Activated CD8-positive, alpha-beta memory T cell treated with anti-CD3 and anti-CD28 coated beads, Interleukin-2, amount 50 U/mL, for 48 hours (primary cell): ENCODE results near the gene FOXE3.
A peak's percentile ranks its signal among the peaks of the same experiment; 100 is the strongest.

ENCODE experiments used
- DNase-seq: peaks from one replicate; pipeline ENCODE4 v3.0.0-alpha.2; 2020

The FOXE3 gene

DNA sequence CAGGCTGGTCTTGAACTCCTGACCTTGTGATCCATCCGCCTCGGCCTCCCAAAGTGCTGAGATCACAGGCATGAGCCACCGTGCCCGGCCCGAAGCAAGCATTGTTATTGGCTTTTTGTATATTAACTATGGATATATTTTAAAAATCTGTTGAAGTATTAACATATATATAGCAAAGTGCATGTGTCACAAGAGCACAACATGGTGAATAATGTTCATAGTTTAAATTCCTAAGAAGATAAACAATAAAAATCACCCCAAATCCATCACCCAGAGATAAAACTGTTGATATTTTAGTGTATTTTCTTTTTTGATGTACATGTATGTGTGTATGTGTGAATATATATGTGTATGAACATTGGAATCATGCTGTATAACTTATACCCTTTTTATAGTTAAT, 9.1 kb upstream of the FOXE3 start:
- no peak for DNase-seq

DNA sequence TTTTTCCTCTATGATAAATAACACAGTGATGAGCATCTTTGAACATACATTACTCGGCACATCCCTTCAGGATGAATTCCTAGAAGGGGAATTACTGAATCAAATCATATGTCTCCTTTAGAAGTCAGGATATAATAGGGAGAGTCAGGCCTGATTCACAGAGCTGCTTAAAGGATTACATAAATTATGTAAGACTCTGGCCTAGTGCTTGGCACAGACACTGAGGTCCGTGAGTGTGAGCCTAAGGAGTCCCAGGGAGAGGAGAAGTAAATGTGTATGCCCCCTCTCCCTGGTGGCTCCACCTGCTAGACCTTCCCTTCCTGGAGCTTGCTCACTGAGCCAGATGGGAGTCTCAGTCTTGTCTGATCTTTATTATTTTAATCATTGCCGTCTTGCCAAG, 8.6 kb upstream of the FOXE3 start:
- no peak for DNase-seq

DNA sequence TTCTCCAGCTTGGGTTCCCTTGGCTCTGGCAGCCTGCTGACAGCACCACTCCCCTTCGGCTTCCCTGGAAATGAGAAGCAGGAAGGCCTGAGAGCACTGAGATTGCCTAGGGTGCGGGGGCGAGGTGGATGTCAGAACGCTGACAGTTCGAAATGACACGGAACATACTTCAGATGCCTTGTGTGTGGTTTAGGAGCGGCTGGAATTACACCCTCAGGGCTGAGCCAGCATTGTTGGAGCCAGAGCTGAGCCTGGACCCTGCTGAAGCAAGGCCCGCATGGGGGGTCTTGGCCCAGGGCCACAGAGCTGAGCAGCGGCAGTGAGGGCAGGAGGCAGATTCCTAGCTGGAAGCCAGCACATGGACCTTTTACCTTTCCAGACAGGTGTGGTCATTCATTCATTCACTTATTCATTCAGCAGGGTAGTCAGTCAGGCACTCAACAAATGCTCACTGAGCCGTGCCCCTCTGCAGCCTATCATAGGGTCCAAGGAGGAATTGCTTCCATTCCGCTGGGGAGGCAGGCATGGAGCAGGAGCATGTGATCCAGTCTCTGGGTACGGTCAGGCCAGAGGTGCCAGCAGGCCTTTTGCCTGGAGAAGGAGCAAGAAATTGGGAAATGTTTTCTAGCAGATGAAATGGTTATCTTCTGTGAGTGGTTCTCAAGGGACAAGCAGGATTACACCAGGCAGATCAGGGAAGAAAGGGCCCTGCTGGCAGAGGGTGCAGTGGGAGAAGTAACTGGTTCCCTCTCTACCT, 6.6 kb upstream of the FOXE3 start:
- no peak for DNase-seq

DNA sequence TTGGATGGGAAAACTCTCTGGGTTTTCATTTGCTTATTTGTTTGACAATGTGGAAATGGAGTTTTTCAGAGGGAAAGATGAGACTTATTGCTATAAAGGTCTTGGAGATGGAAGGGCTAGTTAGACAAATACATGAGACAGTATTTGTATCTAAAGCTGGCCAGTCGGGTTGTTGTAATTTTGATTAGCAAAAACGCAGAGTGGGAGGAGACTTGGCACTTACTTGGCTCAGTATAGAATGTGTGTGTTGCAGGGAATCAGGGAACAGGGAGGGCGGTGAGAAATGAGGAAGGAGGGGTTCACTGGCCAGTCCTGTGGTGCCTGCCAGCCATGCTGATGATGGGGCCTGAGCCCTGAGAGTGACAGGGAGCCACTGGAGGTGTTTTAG, 6.0 kb upstream of the FOXE3 start:
- no peak for DNase-seq

DNA sequence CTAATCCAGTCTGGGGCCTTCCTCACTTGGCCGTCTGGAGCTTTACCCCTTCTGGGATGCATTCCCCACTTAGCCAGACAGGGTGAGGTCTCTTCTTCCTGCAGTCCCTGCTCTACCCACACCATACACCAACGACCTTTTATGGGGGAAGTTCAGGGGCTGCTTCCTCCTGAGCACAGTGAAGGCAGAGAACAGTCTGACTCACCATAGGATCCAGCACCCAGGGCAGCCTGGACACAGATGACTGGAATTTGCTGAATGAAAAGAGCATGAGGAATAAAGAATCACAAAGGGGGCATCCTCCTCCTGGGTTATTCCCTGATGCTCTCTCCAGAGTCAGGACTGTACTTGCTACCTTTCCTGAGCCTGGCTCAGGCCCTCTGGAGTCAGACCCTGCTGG, 4.6 kb upstream of the FOXE3 start:
- DNase-seq: no peak

DNA sequence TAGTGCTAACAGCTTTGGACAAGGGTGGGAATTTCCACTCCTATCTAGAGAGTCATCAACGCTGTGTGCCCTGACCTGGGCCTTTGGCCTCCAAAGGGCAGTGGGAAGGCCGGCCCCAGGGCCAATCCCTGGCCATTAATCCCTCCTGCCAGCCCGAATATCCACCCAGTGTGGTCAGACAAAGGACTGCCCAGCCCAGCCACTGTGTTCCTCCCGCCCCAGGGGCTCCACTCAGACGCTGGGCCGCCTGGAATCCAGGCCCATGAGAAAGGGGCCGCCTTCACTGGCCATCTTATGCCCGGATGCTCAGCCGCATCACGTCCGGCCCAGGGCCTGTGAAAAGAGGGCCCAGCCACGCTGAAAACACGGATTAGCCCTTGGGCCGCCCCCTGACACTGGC, 3.6 kb upstream of the FOXE3 start:
- DNase-seq: no peak

DNA sequence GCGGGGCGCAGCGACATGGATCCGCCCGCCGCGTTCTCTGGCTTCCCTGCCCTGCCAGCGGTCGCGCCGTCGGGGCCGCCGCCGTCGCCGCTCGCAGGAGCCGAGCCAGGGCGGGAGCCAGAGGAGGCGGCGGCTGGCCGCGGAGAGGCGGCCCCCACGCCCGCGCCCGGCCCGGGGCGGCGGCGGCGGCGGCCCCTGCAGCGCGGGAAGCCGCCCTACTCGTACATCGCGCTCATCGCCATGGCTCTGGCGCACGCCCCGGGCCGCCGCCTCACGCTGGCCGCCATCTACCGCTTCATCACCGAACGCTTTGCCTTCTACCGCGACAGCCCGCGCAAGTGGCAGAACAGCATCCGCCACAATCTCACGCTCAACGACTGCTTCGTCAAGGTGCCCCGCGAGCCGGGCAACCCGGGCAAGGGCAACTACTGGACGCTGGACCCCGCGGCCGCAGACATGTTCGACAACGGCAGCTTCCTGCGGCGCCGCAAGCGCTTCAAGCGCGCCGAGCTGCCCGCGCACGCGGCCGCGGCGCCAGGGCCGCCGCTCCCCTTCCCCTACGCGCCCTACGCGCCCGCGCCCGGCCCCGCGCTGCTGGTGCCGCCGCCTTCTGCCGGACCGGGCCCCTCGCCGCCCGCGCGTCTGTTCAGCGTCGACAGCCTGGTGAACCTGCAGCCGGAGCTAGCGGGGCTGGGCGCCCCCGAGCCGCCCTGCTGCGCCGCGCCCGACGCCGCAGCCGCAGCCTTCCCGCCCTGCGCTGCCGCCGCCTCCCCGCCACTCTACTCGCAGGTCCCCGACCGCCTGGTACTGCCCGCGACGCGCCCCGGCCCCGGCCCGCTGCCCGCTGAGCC, 459 bp downstream of the FOXE3 start:
- no peak for DNase-seq

DNA sequence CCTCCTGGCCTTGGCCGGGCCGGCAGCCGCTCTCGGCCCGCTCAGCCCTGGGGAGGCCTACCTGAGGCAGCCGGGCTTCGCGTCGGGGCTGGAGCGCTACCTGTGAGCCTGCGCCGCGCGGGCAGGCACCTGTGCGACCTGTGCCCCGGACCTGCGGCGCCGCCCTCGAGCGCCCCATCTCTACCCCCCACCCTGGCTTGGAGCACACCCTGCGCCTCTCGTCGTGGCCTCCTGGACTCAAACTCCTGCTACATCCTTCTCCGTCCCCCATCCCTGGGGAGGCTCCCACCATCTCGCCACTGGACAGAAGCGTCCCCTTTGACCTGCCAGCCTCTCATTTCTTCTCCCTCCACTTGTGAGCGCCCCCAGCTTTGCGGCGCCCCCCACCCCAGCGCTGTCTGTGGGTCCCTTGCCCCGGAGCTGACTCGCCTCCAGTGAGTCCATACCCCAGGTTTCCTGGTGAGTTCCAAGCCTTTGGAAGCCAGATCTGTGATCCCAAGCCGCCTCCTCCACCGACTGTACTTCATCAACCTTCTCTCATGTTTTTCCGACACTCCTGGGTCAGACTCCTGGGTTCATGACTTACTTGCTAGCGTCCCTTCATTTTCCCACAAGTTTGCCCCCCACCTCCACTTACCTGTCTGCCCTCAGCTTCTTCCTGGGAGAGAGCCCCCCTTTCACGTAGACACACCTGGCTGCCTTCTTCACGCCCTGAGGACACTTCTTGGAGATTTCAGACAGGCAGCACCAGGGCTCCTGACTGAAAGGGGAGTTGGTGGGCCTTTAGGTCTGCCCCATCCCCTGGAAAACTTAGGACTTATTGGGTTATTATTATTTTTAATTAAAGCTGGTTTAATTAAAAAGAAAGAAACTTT, 1.3 kb downstream of the FOXE3 start:
- no peak for DNase-seq

DNA sequence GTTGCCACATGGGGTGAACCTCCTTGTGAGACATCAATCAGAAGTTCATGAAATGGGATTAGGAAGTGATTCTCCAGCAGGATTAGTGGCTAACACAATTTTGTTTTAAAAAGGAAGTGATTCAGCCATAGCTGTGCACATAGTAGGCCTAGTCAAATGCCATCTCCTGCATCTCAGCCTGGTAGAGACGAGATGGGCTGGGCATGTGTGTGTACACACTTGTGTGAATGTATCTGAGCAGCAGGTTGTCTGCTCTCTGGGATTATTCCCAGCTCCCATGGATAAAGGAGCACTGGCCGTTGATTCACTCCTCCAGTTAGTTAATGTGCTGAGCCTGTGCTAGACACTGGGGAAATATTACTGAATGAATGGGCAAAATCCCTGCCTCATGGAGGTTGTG, 2.0 kb downstream of the FOXE3 start:
- DNase-seq: no peak

DNA sequence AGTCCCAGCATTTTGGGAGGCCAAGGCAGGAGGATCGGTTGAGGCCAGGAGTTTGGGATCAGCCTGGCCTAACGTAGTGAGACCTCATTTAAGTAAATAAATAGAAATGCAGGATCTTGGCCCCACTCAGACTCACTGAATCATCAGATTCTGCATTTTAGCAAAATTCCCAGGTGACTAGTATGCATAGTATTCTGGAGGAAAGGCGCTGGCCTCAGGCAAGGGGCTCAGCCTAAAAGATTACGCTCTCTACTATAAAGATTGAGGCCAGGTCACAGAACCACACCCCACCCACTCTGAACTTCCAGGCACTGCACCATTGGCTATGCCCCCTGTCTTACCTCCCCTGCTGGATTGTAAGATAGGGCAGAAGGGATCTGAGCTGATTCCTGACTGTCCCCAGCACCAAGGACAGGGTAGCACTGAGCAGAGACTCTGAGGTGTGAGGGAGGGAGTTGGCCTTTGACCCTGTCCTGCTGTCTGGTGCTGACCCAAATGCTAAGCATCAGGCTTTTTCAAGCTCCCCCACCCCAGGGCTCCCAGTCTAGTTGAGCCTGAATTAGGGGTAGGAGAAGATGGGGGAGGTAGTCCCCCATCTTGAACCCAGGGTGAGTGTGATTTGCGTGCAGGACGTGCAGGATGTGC, 2.7 kb downstream of the FOXE3 start:
- no peak for DNase-seq

DNA sequence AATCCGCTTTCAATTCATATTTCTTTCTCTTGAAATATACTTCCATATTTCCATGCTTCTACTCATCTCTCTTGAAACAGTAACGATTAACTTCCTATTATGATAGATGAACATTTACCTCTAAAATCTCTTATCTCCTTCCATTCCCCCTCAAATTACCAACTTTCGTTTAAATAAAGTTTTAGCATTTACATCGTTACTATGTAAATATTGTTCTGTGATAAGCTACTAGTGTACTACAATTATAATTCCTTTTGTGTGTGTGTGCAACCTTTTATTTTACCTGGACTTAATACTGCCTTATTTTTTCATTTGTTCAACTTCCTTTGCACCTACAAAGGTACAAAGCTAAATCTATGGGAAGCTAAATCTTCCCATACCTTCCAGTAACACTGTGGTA, 4.5 kb downstream of the FOXE3 start:
- DNase-seq: no peak

DNA sequence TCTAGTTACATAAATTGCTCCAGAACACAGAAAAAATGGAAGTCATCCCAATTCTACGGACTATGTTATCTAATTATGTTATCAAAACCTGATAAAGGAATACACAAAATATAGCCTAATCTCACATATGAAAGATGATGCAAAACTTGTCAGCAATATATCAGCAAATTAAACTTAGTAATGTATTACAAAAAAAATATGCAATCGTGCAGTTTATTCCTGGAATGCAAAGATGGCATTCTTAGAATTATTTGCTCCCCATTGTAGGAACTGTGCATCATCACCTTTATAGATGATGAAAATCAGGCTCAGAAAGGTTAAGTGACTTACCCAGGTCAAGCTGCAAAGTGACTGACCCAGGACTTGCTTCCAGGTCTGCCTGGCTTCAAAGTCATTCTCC, 7.8 kb downstream of the FOXE3 start:
- DNase-seq: no peak

DNA sequence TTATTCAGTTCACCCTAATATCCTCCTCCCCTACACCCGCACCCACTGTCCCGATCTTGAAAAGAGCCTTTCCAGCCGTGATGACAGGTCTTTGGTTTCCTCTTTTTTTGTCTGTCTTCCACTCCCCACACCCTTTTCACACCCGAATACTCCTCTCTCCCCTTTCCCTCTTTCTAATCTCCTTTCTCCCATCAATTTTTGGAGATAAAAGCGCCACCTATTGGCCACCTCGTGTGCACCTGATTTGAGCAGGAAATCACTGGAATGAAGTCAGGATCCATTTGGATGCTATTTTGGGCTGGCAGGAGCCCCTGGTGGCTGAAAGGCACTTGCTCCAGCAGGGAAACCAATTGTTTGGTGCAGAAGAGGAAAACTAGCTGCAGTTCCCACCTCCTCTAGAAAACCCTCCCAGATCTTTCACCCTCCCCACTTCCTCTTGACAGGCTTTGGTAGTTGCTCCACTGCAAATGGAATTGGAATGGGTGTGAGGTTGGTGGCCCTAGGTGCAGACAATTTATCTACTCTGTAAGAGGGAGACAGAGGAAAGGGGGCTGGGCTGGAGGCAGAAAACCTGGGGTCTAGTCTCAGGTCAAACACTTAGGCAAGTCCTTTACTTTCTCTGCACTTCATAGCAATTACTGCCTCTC, 8.4 kb downstream of the FOXE3 start:
- DNase-seq: no peak

DNA sequence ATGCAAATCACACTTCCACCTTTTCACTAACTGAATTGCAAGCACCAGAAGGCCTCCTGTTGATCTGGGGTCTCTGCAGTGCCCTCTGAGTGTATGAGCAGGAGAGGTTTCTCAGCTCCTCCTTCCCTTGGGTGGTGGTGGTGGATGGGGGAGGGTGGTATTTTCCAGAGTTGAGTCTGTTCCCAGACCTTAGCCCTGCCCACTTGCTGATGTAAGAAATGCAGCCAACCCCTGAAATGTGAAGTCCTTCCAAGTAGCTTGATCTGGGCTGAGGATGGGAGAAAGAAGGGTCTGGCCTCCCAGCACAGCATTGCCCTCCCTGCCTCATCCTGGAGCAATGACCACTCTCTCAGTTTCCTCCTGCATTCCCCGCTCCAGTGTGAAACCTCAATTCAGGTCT, 15.4 kb downstream of the FOXE3 start:
- no peak for DNase-seq

DNA sequence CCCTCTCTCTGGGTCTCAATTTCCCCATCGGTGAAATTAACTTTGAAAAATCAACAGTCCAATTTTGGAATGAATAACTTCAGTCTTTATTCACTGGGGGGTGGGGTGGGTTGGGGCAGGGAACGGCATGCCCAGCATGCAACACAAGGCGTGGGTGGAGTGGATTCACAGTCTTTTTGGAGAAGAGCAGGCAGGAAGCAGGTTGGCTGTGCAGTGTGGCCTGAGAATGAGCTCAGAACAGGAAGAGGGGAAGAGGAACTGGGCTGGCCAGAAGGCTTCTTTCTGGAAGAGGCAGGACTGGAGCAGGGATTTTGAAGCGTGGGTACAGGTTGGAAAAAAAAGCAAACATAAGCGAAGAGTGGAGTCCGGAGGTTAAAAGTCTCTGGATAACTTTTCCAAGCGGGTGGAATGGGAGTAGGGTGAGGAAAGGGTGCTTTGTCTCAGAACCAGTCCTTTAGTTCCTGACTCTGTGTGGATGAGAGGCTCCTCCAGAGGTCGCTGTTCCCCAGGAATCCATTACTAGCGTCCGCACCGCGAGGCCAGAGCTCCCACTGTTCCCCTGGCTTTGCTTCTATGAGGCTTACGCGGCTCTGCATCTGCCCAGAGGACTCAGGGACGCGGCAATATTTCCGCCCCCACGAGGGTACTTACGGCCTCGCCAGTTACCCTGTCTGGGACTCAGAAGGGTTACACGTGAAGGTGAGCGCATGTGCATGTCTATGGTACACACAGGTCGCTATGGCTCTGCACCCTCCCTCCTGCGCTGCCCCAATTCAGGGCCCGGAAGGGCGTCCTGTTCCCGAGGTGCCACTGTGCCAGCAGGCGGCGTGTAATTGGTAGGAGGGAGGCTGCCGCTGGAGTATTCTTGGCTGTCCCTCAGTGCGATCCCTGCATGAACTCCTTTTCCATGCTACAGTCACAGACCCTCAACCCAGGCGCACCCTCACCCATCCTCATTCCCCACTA, 16.3 kb downstream of the FOXE3 start:
- DNase-seq: peak; percentile 78

DNA sequence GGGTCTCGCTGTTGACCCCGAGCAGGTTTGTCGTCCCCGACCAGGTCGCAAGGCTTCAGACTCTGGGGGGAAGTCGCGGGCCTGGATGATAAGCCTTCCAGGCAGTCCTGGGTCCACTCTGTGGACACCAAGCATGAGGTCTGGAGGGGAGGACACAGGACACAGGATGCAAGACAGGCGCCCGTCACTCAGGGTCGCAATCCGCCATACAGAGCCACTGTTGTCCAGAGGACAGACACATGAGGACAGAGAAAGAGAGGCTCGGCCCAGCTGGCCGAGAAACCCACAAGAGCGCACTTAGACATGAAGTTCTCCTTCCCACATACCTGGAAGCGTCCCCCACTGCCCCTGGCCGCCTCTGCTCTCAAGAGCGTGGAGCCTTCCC, 16.9 kb downstream of the FOXE3 start:
- DNase-seq: no peak

DNA sequence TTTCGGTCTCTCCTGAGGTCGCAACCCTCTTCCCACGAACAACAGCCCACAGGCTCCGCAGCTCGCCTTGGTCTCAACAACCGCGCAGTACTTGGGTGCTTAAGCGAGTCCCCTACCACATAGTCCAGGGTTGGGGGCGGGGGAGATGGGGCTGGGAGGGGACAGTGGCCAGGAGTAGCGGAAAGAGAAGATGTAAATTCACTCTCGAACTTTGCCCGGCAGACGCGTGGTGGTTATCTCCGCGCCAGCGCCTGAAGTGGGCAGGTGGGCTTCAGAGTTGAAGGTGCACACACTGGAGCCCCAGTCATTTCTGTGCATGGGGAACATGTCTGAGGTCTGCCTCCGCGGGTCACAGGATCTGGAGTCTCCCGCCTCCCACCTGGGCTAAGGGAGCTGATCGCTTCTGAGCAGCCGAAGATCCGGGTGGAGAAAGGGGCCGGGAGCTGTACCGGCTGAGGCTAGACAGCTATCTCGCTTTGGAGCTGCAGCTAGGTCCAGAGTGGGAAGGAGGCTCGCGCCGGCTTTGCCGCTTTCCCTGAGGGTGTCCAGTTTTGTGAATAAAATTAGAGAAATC, 17.5 kb downstream of the FOXE3 start:
- DNase-seq: no peak

DNA sequence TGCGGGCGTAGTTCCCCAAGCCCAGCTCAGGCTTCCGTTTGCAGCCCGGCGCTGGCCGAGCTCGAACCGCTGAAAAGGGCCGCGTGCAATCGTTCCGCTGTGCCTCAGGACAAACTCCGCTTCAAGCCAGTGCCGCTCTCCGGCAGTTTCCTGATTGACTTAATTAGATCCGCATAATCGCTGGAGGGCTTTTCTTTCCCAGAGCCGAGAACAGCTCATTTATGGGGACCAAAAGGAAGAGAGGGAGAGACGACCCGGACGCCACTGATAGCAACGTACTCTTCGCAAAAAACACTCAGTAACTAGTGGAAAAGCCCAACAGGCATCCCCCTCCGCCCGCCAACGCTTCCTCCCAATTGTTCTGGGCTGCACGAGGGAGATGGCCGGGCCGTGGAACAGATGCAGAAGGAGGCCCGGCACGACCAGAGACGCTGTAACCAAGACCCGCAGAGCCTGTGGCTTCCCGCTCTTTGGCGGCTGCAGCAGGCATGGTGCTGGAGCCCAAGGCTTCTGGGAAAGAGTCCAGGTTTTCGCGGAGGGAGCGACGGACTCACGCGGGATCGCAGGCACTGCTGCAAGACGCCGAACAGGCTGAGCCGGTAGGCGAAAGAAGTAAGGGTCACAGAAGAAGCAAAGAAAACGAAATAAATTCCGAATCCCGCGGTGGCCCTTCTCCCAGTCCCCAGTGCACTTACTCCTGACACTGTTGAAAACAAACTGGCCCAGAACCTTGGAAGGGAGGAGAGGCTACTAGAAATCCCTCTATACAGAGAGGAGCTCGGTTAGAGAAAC, 18.2 kb downstream of the FOXE3 start:
- no peak for DNase-seq

DNA sequence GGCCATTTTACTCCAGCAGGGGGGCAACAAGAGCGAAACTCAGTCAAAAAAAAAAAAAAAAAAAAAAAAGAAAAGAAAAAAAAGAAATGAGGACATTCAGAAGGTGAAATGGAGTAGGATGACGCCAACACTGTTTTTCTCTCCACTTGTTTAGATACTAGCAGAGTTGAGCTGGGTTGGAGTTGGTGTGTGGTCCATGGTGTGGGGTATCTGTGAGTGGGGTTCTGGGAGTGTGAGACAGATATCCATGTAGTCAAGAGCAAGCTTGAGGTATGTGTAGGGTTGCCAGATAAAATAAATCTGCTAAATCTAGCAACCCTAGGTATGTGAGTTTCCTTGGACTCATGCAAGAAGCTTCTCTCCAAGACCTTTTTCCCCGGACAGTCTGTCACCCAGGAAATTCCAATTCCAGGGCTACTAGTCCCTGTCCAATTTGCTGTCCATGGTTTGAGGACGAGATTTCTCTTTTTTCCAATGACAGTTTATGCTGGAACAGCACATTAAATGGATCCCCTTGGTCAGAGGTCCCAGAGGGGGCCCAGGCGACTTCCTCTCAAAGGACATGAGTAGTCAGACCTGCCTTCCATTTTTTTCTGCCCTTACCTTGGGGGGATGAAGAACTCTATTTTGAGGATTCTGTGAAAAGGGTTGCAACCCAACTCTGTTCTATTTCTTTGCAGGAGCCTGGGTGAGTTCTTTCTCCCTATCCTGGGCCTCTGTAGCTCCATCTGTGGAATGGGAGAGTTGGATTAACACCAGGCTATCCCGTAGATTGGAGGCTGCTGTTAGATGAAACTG, 19.6 kb downstream of the FOXE3 start:
- DNase-seq: no peak
